ENCODE data around the gene OR5B3.
"Not testable (repeated sequence)": the region's sequence is repeated elsewhere in the genome, so short reads cannot be mapped to it uniquely, and the experiment has no call there.

OR5B3 gene

GRCh38 chr11:58406774-58407173 is at the start of gene OR5B3:
Gene OR5B3 (minus strand): TSS chr11:58406874. CDS start chr11:58403409, 3,465 bp downstream.
- DNase-seq: no peak

- DNase-seq: no peak
Observed at GRCh38 chr11:58451585-58451984, 44.9 kb upstream of the OR5B3 start.

- DNase-seq: no peak
Observed at GRCh38 chr11:58446294-58446693, 39.6 kb upstream of the OR5B3 start.

GRCh38 chr11:58444300-58444699 is 37.6 kb upstream of the OR5B3 start:
- no peak for DNase-seq

GRCh38 chr11:58442136-58442535 is 35.5 kb upstream of the OR5B3 start, which contains the start of gene OR5B12:
Gene OR5B12 (minus strand): TSS chr11:58442236. CDS start chr11:58440151, 2,085 bp downstream.
- DNase-seq: no peak

GRCh38 chr11:58438486-58438885 is 31.8 kb upstream of the OR5B3 start:
- DNase-seq: no peak

- no peak for DNase-seq
Observed at GRCh38 chr11:58434217-58434616, 27.5 kb upstream of the OR5B3 start.

- no peak for DNase-seq
Observed at GRCh38 chr11:58433638-58434203, 27.0 kb upstream of the OR5B3 start.

GRCh38 chr11:58429273-58429672 is 22.6 kb upstream of the OR5B3 start:
- DNase-seq: no peak

GRCh38 chr11:58428021-58428420 is 21.3 kb upstream of the OR5B3 start, which contains the start of gene OR5B2:
Gene OR5B2 (minus strand): TSS chr11:58428121. CDS start chr11:58423261, 4,860 bp downstream.
- DNase-seq: no peak

- not testable (repeated sequence) for DNase-seq
Observed at GRCh38 chr11:58399622-58400021, 7.1 kb downstream of the OR5B3 start.

GRCh38 chr11:58395581-58395980 is 11.1 kb downstream of the OR5B3 start:
- no peak for DNase-seq

- no peak for DNase-seq
Observed at GRCh38 chr11:58394195-58394594, 12.5 kb downstream of the OR5B3 start.

GRCh38 chr11:58392746-58393145 is 13.9 kb downstream of the OR5B3 start:
- DNase-seq: no peak

- no peak for DNase-seq
Observed at GRCh38 chr11:58391879-58392278, 14.8 kb downstream of the OR5B3 start.

GRCh38 chr11:58390551-58391063 is 16.1 kb downstream of the OR5B3 start:
- no peak for DNase-seq

- no peak for DNase-seq
Observed at GRCh38 chr11:58358969-58359368, 47.7 kb downstream of the OR5B3 start, which contains the start of gene OR5B17. Gene OR5B17 (minus strand): TSS chr11:58359069. CDS start chr11:58359069, 0 bp downstream.

GRCh38 chr11:58354727-58355126 is 51.9 kb downstream of the OR5B3 start:
- no peak for DNase-seq

Data from hypothalamus (tissue), 51 donors.